22Rv1 (cell line): ENCODE measurements around the gene FAHD1.

Source experiments
- CTCF ChIP-seq: fragments of 450-650 bp; IDR thresholded peaks from 2 replicates; pipeline ENCODE4 v1.5.1; 2017; ENCODE audit warnings: mild to moderate bottlenecking
- ZFX ChIP-seq: fragments of 450-650 bp; IDR thresholded peaks from 2 replicates; pipeline ENCODE4 v1.6.1; 2017; ENCODE audit warnings: antibody characterized with exemption, borderline replicate concordance

GRCh38 chr16:1791256-1791942, 35.6 kb upstream of the FAHD1 start:
- TF ChIP-seq CTCF = no peak
- no peak for TF ChIP-seq ZFX
